NOMO-1 treated with dmso at 0.1 percent for 144 hours (cell line): ENCODE data around the gene PFKFB4.

Source experiments
- DNase-seq: peaks from one replicate; lab custom pipeline; 2025; ENCODE audit not compliant: unreplicated experiment; lab: John Stamatoyannopoulos, UW

PFKFB4 gene

GRCh38 chr3:48556796-48557626 is at the start of gene PFKFB4:
PFKFB4 (minus strand) TSS chr3:48556803; CDS start chr3:48556777, 26 bp downstream.
- peak; percentile 99 for DNase-seq

- no peak for DNase-seq
These were observed 45.0 kb upstream of the PFKFB4 start for GRCh38 chr3:48601622-48601994.

- DNase-seq = no peak
These were observed 44.4 kb upstream of the PFKFB4 start for GRCh38 chr3:48600711-48601621.

DNA sequence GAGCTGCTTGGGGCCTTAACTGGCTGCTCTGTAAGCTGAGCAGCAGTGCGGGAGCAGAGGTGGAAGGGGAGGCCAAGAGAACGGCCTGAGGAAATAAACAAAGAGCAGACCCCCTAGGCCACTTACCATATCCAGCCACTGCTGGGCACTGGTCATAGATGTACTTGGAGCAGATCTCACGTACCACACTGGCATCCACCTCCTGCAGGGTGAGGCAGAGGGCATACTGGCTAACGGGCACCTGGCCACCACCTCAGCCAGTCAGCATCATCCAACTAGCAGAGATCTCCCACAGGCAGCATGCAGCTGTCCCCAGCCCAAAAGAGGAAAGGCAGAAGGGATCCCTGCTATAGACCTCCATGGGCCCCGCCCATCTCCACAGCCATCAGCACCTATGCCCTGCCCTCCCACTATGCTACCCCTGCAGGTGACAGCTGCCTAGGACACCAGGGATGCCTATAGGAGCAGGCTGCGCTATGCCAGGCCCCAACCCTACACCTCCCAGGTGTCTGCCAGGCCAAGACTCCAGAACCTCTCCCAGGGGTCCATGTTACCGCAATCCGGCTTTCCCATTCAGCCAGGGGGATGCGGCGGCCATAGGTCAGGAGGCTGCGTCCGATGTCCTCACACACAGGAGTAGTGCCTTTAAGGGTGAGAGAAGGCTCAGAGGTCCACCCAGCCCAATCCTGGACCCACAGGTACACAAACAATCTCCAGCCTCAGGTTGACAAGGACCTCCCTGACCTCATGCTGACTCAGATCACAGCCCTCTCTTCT is 43.1 kb upstream of the PFKFB4 start:
- no peak for DNase-seq

DNA sequence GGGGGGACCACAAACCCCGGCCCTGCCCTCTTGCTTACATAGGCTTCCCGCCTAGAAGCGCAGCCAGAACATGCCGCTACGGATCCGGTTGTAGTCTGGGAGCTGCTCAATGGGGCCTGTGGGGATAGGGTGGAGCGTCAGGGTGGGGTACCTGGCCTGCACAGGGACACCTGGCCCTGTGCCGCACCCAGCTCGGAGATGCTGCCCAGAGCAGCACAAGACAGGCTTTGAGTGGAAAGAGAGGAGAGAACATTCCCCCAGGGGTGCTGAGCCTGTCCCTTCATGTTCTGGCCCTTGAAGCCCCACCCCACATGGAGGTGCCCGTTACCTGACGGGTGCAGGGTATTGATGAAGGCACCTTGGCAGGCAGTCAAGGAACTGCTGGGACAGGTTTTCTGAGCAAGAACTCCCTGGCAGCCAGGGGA is 42.5 kb upstream of the PFKFB4 start:
- no peak for DNase-seq

GRCh38 chr3:48598323-48599076 is 41.9 kb upstream of the PFKFB4 start:
- no peak for DNase-seq

DNA sequence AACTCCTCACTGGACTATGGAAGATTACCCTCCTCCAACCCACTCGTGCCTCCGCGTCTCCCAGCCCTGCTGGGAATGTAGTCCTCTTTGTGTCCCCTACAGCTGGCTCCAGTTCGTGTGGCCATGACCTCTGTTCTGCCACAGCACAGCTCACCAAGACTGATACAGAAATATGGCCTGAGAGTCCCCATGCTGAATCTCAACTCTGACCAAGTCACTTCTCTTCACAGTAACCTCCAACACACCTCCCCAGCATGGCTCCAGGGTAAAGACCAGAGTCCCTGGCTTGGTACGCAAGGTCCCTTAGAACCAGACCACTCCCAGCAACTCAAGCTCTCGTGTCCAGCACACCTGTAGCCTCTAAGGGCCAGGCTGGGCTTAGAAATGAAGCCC is 40.8 kb upstream of the PFKFB4 start:
- DNase-seq = no peak

DNA sequence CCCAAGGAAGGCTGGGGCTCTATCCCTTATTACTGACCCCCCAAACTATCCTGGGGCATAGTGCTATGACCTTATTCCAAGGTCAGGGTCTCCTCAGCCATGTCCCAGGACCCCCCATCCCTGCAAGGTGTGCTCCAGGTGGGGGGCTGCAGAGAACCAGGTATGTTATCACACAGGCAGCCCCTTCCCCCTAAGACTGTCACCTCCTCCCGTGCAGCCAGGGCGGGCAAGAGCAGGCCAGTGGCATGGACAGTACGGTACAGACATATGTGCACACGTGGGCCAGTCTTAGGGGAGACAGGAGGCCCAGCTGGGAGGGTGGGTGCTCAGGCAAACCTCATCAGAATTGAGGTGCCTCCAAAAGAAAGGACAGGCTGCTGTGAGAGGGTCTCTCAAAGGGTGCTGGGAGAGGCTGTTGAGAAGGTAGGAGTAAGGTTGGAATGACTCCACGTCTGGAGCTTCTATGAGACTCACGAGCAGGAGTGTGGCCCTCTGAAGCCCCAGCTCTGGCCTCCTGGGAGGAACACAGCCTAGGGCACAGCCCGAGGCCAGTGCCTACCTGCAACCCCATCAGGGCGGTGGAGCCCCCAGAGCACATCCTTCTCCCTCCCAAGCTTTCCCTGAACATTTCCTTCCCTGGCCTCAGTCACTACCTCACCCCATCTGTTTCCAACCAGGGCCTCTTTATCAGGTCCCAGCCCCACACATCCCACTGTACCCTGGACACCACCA is 40.2 kb upstream of the PFKFB4 start:
- DNase-seq = no peak

DNA sequence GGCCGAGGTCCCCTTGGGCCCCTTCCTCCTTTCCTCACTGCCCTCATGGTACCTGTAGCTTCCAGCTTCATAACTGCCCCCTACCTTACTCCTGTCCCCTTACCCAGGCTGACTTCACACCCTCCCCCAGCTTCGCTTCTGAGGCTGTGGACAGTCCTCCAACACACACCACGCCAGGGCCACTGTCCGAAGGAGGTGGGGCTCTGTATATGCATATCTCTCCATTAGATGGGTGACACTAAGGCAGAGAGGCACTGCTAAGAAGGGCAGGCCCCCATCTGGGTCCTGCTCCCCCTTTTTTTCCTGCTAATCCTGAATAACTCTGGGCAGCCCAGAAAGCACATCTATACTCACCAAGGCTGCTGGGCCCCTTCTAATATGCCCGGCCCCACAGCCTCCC is 39.6 kb upstream of the PFKFB4 start:
- no peak for DNase-seq

DNA sequence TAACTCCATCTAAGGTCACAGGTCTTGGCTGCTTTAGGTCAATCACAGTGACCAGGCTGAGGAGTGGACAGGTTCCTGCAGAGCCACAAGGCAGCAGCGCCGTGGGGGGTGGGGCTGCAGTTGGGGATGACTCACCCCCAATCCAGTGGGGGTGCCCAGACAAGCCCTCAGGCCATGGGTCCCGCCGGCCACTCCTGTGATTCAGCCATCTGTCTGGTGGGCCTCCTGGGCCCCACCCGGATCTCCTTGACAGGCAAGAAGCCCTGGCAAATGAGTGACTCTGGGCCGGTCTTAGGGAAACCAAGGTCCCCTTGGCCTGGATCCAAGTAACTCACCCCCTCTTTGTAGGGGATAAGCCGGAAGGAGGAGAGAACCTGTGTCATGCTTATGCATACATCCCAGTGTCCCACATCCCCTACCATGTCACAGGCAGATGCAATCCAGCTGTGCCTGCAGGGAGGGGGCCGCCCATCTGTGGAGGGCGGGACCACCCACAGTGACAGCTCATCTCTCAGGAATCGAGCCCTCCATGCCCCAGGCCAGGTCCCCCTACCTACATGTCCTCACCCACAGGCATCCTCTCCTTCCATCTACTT is 39.0 kb upstream of the PFKFB4 start:
- DNase-seq = no peak

DNA sequence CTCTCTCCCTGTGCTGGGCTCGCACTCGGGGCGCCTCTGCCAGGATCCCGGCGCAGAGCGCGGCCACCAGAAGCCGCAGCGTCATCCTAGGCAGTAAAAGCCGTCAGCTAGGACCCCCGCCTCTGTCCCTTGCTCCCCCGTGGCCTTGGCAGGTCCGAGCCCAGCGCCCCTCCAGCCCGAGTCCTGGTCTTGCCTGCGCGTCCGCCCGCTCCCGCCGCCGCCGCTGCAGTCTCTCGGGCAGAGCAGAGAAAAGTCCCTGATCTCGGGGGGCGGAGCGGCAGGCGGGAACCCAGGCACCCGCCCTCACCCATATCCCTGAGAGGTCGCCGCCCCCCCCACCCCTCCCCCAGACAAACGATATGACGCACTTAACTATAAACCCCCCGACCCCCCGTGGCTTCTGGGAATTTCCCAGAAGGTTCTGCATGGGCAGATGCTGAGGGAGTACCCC is 38.5 kb upstream of the PFKFB4 start, which contains the start of gene COL7A1:
TSS of gene COL7A1 (minus strand) at position 255 of the 451 bp plus-strand sequence. CDS start at position 85, 170 bp downstream.
- DNase-seq = no peak

DNA sequence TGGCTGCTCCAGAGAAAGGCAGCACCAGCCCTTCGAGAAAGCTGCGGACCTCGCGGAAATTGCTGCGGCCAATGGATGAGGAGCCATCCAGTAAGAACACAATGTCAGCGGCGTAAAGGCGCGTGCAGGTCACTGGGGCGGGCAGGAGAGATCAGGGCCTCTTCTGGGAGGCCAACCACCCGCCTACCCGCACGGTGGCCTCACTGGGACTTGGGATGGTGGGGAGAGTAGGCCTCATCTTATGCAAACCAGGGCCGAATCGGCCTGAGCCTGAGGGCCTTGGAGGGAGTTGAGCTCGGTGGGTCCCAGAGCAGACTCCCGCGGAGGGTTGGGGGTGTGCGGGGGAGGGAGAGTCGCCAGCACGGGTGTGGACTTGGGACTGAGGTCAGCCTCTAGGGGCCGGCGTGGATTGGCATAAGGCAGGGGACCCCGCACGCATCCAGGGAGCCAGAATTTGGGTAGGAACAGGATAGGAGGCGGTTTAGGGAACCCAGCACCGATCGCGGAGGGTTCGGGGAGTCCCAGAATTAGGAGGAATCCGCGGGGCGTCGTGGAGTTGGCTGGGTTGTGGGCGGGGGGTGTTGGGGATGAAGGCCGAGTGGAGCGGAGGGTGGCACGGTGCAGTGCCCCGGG is 37.9 kb upstream of the PFKFB4 start:
- DNase-seq = no peak

- DNase-seq = no peak
These were observed 36.7 kb upstream of the PFKFB4 start for GRCh38 chr3:48593337-48593736.

DNA sequence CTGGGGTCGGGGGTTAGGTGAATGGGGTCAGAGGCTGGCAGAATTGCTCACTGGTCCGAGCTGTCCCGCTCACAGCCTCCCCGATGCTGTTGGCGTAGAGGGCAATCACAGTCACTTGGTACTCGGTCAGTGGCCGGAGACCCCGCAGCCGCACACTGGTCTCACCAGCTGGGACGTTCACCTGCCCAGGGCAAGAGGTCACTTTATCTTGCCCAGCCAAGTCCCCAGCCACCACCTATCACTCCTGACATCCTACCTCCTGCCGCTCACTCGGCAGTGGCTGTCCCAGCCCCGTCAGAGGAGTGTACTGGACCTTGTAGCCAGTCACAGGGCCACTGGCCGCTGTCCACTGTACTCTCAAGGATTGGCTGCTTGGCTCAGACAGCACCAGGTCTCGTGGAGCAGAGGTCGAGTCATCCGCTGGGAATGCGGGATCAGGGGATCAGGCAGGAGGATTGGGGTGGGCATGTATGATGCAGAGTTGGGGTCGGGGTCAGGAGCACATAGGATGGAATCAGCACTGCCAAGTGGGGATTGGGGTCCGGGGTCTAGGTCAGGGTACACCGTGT is 36.0 kb upstream of the PFKFB4 start:
- DNase-seq = no peak

GRCh38 chr3:48591886-48592518 is 35.4 kb upstream of the PFKFB4 start:
- DNase-seq = no peak

GRCh38 chr3:48591436-48591835 is 34.8 kb upstream of the PFKFB4 start:
- no peak for DNase-seq

DNA sequence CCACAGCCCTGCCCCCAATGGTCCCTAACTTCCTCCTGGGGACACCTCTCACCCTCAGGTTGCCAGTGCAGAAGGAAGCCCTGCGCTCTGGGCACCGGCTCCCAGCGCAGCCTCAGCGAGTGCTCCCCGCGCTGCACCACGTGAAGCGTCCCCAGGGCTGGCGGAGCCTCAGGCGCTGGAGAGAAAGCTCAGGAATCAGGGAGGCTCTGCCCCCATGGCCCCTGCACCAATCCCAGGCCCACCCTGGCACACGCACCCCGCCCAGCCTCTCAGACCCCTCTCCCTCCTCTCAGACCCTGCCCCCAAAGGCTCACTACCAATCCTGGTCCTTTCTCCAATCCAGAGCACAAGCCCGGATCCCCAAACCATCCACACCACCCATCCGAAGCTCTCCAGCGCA is 31.6 kb upstream of the PFKFB4 start:
- DNase-seq = no peak

DNA sequence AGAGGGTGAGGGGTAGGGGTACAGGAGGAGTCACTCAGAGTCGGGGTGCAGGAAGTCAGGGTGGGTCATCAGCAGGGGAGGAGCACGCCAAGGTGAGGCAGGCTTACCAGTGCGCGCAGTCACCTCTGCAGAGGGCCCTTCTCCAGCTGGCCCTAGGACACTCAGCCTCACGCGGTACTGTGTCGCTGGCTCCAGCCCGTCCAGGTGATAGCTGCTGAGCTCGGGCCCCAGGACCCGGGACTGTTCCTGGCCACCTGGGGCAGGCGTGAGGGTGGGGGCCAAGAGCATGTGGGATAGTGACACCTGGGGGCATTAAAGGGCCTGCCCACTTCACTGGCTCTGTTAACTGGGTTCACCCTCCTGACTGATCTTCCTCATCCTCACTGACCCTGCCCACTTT is 31.1 kb upstream of the PFKFB4 start:
- DNase-seq = no peak
